ENCODE measurements around the gene MGST2. TPM values are rescaled to one million over a fixed set of nuclear protein-coding genes. Genes with fewer than 3 reads are reported as not detected.

The MGST2 gene
- total RNA-seq, 2 experiments from 2014 or later: 0.70 to 3.0 TPM

DNA sequence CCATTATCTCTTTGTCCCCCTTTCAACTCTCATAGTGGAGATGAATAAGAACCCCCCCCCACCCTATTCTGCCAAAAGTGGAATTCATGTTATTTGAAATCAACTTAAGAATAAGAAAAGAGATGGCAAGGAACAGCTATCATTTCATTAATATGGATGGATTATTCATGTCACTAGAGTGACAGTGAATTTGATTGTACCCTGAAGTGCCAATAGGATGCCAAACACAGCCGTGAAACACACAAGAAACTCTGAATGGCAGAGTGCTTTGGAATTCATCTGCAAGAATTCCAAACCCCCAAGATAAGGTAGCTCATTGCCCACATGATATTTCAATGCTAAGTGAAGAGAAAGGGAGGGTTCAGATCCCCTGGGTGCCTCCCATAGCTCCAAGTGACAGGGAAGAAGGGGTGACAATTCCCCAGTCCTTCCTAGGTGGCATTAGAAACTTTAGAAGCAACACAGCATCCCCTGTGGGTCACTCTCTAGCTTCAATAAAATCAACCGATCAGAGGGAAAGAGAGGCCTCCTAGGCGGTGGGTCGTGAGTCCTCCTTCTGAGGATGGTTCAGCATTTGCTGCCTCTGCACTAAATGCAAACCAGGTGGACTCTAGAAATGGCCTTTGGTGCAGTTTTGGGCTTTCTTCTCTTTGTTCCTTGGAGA, 84.3 kb downstream of the MGST2 start:
- no peak for ATAC-seq (ENCODE audit: poor library complexity)
- Histone ChIP-seq H3K36me3 (ENCODE audit: insufficient read depth, low read length) (no peaks in the 10 kb centered on the region), H3K4me3 (ENCODE audit: low read length) (no peak overlapping the region), H3K4me1 (ENCODE audit: insufficient read depth, low read length) (no peaks in the 10 kb centered on the region), H3K27me3 (ENCODE audit: control insufficient read depth in 1 of 2, insufficient read depth in 2 of 2, low read length in 2 of 2) (no peaks in the 10 kb centered on the region), H3K9me3 (ENCODE audit: control insufficient read depth in 1 of 2, insufficient read depth in 1 of 2, low read length in 2 of 2) (no peaks in the 10 kb centered on the region), H3K27ac (ENCODE audit: low read depth in 1 of 2, low read length in 2 of 2) (no peak overlapping the region)
- Mint-ChIP-seq H3K27ac (no peak overlapping the region), H3K36me3 (ENCODE audit: low read depth) (no peaks in the 10 kb centered on the region), H3K4me1 (ENCODE audit: low read depth) (no peaks in the 10 kb centered on the region), H3K9me3 (no peaks in the 10 kb centered on the region), H3K27me3 (no peaks in the 10 kb centered on the region), H3K4me3 (no peak overlapping the region)
- POLR2A ChIA-PET: no interaction called here
- TF ChIP-seq, protein P1, sequence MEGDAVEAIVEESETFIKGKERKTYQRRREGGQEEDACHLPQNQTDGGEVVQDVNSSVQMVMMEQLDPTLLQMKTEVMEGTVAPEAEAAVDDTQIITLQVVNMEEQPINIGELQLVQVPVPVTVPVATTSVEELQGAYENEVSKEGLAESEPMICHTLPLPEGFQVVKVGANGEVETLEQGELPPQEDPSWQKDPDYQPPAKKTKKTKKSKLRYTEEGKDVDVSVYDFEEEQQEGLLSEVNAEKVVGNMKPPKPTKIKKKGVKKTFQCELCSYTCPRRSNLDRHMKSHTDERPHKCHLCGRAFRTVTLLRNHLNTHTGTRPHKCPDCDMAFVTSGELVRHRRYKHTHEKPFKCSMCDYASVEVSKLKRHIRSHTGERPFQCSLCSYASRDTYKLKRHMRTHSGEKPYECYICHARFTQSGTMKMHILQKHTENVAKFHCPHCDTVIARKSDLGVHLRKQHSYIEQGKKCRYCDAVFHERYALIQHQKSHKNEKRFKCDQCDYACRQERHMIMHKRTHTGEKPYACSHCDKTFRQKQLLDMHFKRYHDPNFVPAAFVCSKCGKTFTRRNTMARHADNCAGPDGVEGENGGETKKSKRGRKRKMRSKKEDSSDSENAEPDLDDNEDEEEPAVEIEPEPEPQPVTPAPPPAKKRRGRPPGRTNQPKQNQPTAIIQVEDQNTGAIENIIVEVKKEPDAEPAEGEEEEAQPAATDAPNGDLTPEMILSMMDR (IDR thresholded peaks at IDR 0.05): no peak
- CTCF ChIA-PET: no interaction called here
- no peak for DNase-seq
- intact Hi-C loops (cut with DNase I, micrococcal nuclease): no loop called here

DNA sequence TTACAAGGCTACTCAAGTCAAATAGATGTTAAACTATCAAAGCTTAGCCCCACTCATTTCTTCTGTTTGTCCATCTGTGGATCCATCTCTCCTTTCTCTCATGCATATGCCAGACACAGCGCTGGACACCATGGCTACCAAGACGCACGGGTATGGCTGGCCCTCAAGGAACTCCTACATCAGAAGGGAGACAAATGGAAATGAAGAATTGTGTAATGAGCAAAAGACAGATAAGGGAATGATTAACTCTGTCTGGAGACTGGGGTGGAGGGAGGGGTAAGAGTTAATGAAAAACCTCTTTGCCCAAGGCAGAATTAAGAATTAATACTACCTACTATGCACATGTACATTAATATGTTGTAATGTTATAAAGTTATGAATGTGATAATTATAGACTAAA, 88.1 kb downstream of the MGST2 start:
- Histone ChIP-seq H3K27ac (ENCODE audit: low read depth in 1 of 2, low read length in 2 of 2) (no peak overlapping the region), H3K4me3 (ENCODE audit: low read length) (no peak overlapping the region), H3K9me3 (ENCODE audit: control insufficient read depth in 1 of 2, insufficient read depth in 1 of 2, low read length in 2 of 2) (no peaks in the 10 kb centered on the region), H3K27me3 (ENCODE audit: control insufficient read depth in 1 of 2, insufficient read depth in 2 of 2, low read length in 2 of 2) (no peaks in the 10 kb centered on the region), H3K36me3 (ENCODE audit: insufficient read depth, low read length) (no peaks in the 10 kb centered on the region), H3K4me1 (ENCODE audit: insufficient read depth, low read length) (no peaks in the 10 kb centered on the region)
- Mint-ChIP-seq H3K9me3 (no peaks in the 10 kb centered on the region), H3K36me3 (ENCODE audit: low read depth) (no peaks in the 10 kb centered on the region), H3K27me3 (no peaks in the 10 kb centered on the region), H3K27ac (no peak overlapping the region), H3K4me1 (ENCODE audit: low read depth) (no peaks in the 10 kb centered on the region), H3K4me3 (no peak overlapping the region)
- no peak for ATAC-seq (ENCODE audit: poor library complexity)
- TF ChIP-seq, protein P1 (IDR thresholded peaks at IDR 0.05): no peak
- DNase-seq: no peak
- intact Hi-C loops (cut with DNase I, micrococcal nuclease): no loop called here
- CTCF ChIA-PET: no interaction called here
- POLR2A ChIA-PET: no interaction called here

Other genes with a start within 250 kb of the MGST2 start
- 10 to 100 TPM; 23.3 to 23.6 TPM for gene RAB33B, start 211.7 kb upstream of the MGST2 start, total RNA-seq
- gene SETD7, start 109.6 kb upstream of the MGST2 start, total RNA-seq: 10 to 100 TPM; 23.1 to 23.5 TPM

Measured in CD4-positive, alpha-beta T cell (primary cell).